ENCODE results near the gene PCP4.

Gene PCP4

DNA sequence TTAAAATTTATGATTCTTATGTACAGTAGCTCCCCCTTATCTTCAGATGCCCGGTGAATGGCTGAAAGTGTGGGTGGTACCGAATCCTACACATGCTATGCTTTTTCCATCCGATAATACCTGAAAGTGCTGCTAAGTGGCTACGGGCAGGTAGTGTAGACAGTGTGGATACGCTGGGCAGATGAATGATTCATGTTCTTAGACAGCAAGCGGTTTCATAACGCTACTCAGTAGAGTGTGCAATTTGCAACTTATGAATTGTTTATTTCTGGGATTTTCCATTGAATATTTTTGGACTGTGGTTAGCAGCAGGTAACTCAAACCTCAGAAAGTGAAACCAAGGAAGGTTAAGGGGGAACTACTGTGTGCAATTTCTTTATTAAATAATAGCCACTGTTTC lies 7.5 kb downstream of the PCP4 start:
- Histone ChIP-seq H3K4me1 (ENCODE audit: insufficient read depth, low read length) (no peaks in the 10 kb centered on the region), H3K79me2 (ENCODE audit: insufficient read depth, low read length) (no peaks in the 10 kb centered on the region), H3K9ac (ENCODE audit: low read depth, low read length) (no peak overlapping the region), H3K4me3 (ENCODE audit: low read depth in 1 of 2, low read length in 2 of 2) (no peak overlapping the region), H4K20me1 (ENCODE audit: insufficient read depth, low read length) (no peaks in the 10 kb centered on the region), H3K27me3 (ENCODE audit: insufficient read depth, low read length, poor library complexity) (peaks cover 4% of the 10 kb centered on the region), H2AFZ (ENCODE audit: low read depth, low read length) (no peak overlapping the region), H3K27ac (ENCODE audit: low read length) (no peak overlapping the region), H3K4me2 (ENCODE audit: insufficient read depth, low read length) (no peak overlapping the region), H3K36me3 (ENCODE audit: insufficient read depth, low read length) (no peaks in the 10 kb centered on the region), H3K9me3 (ENCODE audit: insufficient read depth, low read length, severe bottlenecking) (no peaks in the 10 kb centered on the region)
- TF ChIP-seq CTCF (IDR thresholded peaks at IDR 0.05; ENCODE audit: borderline replicate concordance, extremely low read depth, low read length, poor library complexity, severe bottlenecking): no peak
- TF ChIP-seq EZH2 (IDR thresholded peaks at IDR 0.05; ENCODE audit: borderline replicate concordance, low read depth, low read length, severe bottlenecking): no peak
- ATAC-seq (ENCODE audit: insufficient read depth, low read depth) (no peak), DNase-seq (no peak)

DNA sequence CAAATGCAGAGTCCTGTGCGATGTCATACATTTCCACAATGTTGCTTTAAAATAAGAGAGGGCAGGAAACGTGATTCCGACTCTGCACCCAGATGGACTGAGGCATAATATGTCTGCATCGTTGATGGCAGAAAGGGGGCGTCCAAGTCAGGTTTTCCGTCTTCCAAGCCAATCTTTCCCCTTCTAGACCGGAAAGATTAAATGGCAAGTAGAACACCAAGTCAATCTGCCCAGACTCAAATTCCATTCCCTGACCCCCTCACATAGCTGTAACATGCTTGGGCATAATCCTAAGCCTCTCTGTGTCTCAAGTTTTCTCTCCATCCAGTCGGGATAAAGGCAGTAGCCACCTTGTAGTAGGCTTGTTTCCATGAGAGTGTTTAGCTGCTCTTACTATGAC lies 14.4 kb downstream of the PCP4 start:
- Histone ChIP-seq H3K27me3 (ENCODE audit: insufficient read depth, low read length, poor library complexity) (peaks cover 13% of the 10 kb centered on the region), H3K4me3 (ENCODE audit: low read depth in 1 of 2, low read length in 2 of 2) (no peak overlapping the region), H3K4me1 (ENCODE audit: insufficient read depth, low read length) (no peaks in the 10 kb centered on the region), H2AFZ (ENCODE audit: low read depth, low read length) (no peak overlapping the region), H4K20me1 (ENCODE audit: insufficient read depth, low read length) (no peaks in the 10 kb centered on the region), H3K4me2 (ENCODE audit: insufficient read depth, low read length) (no peak overlapping the region), H3K79me2 (ENCODE audit: insufficient read depth, low read length) (no peaks in the 10 kb centered on the region), H3K27ac (ENCODE audit: low read length) (no peak overlapping the region), H3K9ac (ENCODE audit: low read depth, low read length) (no peak overlapping the region), H3K9me3 (ENCODE audit: insufficient read depth, low read length, severe bottlenecking) (no peaks in the 10 kb centered on the region), H3K36me3 (ENCODE audit: insufficient read depth, low read length) (no peaks in the 10 kb centered on the region)
- TF ChIP-seq CTCF (IDR thresholded peaks at IDR 0.05; ENCODE audit: borderline replicate concordance, extremely low read depth, low read length, poor library complexity, severe bottlenecking) (no peak), EZH2 (IDR thresholded peaks at IDR 0.05; ENCODE audit: borderline replicate concordance, low read depth, low read length, severe bottlenecking) (no peak)
- no peak for DNase-seq
- no peak for ATAC-seq (ENCODE audit: insufficient read depth, low read depth)

DNA sequence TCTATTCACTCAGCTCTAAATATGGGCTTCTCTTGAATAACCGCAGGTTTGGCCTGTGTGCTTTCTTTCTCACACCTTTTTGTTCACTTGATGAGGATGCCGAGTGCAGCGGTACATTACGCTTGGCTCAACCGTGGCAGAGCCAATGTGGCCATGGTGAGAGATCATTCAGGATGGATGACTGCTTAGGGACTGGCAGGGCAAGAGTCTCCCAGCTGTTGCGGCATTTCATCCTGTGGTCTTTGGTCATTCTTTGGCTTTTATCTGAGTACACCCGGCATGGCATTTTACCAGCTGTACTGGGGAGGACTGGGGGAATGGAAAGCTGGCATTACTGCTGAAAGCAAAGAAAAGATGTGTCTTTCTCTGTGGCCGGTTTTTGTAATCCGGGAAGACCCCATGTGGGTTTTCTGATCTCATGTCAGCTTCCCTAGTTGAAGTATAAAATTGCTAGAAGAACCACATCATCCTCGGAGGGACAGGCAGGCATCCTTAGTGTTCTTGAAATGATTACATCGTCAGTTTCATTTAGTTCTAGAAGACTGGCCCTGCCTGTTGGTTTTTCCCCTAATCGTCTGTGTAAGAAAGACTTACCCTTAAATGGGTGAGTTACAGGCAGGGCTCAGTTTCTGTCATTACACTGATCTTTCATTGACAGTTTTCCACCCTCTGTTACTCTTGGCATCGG lies 15.1 kb downstream of the PCP4 start:
- no peak overlapping the region for H3K4me3 ChIP-seq (ENCODE audit: low read depth in 1 of 2, low read length in 2 of 2)
- H3K36me3 ChIP-seq (ENCODE audit: insufficient read depth, low read length): no peaks in the 10 kb centered on the region
- no peaks in the 10 kb centered on the region for H4K20me1 ChIP-seq (ENCODE audit: insufficient read depth, low read length)
- no peaks in the 10 kb centered on the region for H3K9me3 ChIP-seq (ENCODE audit: insufficient read depth, low read length, severe bottlenecking)
- no peak for TF ChIP-seq CTCF (IDR thresholded peaks at IDR 0.05; ENCODE audit: borderline replicate concordance, extremely low read depth, low read length, poor library complexity, severe bottlenecking)
- no peak for TF ChIP-seq EZH2 (IDR thresholded peaks at IDR 0.05; ENCODE audit: borderline replicate concordance, low read depth, low read length, severe bottlenecking)
- no peak overlapping the region for H2AFZ ChIP-seq (ENCODE audit: low read depth, low read length)
- no peaks in the 10 kb centered on the region for H3K4me1 ChIP-seq (ENCODE audit: insufficient read depth, low read length)
- DNase-seq (no peak), ATAC-seq (ENCODE audit: insufficient read depth, low read depth) (no peak)
- no peak overlapping the region for H3K27ac ChIP-seq (ENCODE audit: low read length)
- H3K9ac ChIP-seq (ENCODE audit: low read depth, low read length): no peak overlapping the region
- peaks cover 13% of the 10 kb centered on the region for H3K27me3 ChIP-seq (ENCODE audit: insufficient read depth, low read length, poor library complexity)
- no peak overlapping the region for H3K4me2 ChIP-seq (ENCODE audit: insufficient read depth, low read length)
- no peaks in the 10 kb centered on the region for H3K79me2 ChIP-seq (ENCODE audit: insufficient read depth, low read length)

All from DND-41 (cell line).